ENCODE results near the gene ZNF124.
"Not testable (repeated sequence)": the region's sequence is repeated elsewhere in the genome, so short reads cannot be mapped to it uniquely, and the experiment has no call there.

The ZNF124 gene

DNA sequence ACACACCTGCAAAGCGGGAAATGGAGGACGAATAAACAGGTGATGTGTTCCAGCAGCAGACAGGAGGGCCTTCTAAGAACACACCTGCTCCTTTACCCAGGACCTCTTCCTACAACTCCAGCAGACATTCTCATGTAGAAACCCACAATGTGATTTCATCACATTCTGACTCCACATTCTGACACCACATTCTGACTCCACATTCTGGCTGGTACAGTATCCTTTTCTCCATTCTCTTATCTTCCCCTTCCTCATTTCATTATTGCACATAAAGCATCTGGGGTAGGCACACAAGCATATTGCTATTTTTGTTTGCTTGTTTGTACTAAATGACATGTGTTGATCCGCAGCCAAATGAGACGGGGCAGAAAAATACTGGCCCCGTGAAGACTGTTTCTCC lies 3.6 kb upstream of the ZNF124 start:
- no peak for DNase-seq (ENCODE audit: extremely low spot score)
- TF ChIP-seq, protein P1, sequence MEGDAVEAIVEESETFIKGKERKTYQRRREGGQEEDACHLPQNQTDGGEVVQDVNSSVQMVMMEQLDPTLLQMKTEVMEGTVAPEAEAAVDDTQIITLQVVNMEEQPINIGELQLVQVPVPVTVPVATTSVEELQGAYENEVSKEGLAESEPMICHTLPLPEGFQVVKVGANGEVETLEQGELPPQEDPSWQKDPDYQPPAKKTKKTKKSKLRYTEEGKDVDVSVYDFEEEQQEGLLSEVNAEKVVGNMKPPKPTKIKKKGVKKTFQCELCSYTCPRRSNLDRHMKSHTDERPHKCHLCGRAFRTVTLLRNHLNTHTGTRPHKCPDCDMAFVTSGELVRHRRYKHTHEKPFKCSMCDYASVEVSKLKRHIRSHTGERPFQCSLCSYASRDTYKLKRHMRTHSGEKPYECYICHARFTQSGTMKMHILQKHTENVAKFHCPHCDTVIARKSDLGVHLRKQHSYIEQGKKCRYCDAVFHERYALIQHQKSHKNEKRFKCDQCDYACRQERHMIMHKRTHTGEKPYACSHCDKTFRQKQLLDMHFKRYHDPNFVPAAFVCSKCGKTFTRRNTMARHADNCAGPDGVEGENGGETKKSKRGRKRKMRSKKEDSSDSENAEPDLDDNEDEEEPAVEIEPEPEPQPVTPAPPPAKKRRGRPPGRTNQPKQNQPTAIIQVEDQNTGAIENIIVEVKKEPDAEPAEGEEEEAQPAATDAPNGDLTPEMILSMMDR (IDR thresholded peaks at IDR 0.05; ENCODE audit: control extremely low read depth, extremely low read depth, low read depth, missing control alignments) = no peak
- POLR2A ChIA-PET = no interaction called here
- CTCF ChIA-PET = no interaction called here

DNA sequence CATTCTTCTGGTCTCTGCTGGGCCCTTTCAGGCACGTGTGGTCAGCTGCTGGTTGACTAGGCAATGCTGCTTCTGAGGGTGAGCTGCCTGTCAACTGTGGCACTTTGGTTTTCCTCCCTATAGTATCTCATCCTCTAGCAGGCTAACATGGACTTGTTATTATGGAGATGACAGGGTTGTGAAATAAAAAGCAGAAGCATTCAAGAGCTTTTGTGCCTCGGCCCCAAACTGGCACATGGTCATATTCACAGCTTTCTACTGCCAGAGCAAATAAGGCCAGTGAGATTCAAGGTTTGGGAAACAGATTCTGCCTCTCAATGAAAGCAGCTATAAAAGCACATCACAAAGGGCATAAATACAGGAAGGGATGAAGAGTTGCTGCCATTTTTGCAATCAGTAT lies 1.6 kb upstream of the ZNF124 start:
- ChIA-PET POLR2A (no interaction called here), CTCF (no interaction called here)
- TF ChIP-seq, protein P1 (IDR thresholded peaks at IDR 0.05; ENCODE audit: control extremely low read depth, extremely low read depth, low read depth, missing control alignments) = no peak
- DNase-seq (ENCODE audit: extremely low spot score) = no peak

DNA sequence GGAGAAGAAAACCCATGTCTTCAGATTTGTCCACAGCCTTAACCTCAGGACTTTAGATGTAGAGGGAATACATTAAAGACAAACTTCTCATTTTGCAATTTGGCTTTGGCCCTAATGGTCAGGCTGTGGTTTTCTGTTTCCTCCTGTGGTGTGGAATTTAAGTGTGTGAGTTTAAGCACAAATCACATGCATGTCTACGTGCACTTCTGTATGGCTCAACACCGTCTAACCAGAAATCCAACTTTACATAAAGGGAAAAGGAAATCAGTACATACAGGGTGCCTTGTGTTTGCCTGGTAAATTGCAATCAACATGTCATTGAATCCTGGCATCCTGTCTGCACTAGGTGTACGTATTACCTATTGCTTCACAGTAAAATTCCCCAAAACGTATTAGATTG lies 1.2 kb upstream of the ZNF124 start:
- TF ChIP-seq, protein P1 (IDR thresholded peaks at IDR 0.05; ENCODE audit: control extremely low read depth, extremely low read depth, low read depth, missing control alignments) = no peak
- CTCF ChIA-PET = no interaction called here
- POLR2A ChIA-PET = no interaction called here
- DNase-seq (ENCODE audit: extremely low spot score) = no peak

DNA sequence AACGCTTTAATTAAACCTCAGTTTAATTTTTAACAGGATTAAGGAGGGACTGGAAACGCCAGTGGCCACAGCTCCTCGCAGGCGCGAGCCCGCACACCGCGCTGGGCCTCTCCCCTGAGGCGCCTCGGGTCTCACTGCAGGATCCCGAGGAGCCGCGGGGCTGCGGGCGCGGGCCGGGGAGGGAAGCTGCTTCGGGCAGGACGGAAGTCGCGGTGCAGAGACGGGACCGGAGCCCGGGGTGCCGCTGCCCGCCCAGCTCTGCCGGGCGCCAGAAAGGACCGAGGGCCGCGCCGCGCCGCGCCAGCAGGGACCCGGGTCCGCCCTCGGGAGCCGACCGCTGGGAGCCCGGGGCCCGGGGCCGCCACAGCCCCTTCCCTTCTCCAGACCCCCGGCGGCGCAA lies 377 bp downstream of the ZNF124 start:
- POLR2A ChIA-PET; DNase-seq (ENCODE audit: extremely low spot score); CTCF ChIA-PET: not testable (repeated sequence)

DNA sequence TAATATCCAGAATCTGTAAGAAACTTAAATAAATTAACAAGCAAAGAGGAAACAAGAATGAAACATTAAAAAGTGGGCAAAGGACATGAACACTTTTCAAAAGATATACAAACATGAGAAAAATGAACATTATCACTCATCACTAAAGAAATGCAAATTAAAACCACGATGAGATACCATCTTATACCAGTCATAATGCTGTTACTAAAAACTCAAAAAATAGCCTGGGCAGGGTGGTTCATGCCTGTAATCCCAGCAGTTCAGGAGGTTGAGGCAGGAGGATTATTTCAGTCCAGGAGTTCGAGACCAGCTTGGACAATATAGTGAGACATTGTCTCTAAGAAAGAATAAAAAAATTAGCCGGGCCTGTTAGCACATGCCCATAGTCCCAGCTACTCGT lies 6.1 kb downstream of the ZNF124 start:
- ChIA-PET CTCF (no interaction called here), POLR2A (no interaction called here)
- TF ChIP-seq, protein P1 (IDR thresholded peaks at IDR 0.05; ENCODE audit: control extremely low read depth, extremely low read depth, low read depth, missing control alignments) = no peak
- no peak for DNase-seq (ENCODE audit: extremely low spot score)

DNA sequence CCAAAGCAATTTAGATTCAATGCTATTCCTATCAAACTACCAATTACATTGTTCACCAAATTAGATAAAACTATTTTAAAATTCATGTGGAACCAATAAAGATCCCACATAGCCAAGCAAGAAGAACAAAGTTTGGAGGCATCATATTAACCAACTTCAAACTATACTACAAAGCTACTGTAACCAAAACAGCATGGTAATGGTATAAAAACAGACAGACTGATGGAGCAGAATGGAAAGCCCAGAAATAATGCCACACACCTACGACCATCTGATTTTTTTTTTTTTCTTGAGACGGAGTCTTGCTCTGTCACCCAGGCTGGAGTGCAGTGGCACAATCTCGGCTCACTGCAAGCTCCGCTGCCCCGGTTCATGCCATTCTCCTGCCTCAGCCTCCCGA lies 7.1 kb downstream of the ZNF124 start:
- TF ChIP-seq, protein P1 (IDR thresholded peaks at IDR 0.05; ENCODE audit: control extremely low read depth, extremely low read depth, low read depth, missing control alignments) = no peak
- ChIA-PET CTCF (no interaction called here), POLR2A (no interaction called here)
- no peak for DNase-seq (ENCODE audit: extremely low spot score)

DNA sequence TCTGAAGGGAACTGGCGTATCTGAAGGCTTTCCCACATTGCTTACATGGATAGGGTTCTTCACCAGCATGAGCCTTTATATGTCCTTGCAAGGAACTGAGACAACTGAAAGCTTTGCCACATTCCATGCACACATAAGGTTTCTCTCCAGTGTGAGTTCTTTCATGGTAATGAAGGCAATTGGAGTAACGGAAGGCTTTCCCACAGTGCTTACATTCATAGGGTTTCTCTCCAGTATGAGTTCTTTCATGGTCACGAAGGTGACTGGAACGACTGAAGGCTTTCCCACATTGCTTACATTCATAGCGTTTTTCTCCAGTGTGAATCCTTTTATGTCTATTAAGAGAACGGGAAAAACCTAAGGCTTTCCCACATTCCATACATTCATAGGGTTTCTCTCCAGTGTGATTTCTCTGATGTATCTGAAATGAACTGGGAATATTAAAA lies 15.0 kb downstream of the ZNF124 start:
- POLR2A ChIA-PET = no interaction called here
- TF ChIP-seq, protein P1 (IDR thresholded peaks at IDR 0.05; ENCODE audit: control extremely low read depth, extremely low read depth, low read depth, missing control alignments) = no peak
- CTCF ChIA-PET = no interaction called here
- no peak for DNase-seq (ENCODE audit: extremely low spot score)

Data from GM10248 (cell line).